ENCODE data around the gene TSC22D2. TPM values are rescaled to one million over a fixed set of nuclear protein-coding genes. Genes with fewer than 3 reads are reported as not detected.
A peak's percentile ranks its signal among the peaks of the same experiment; 100 is the strongest.
"Not testable (repeated sequence)": the region's sequence is repeated elsewhere in the genome, so short reads cannot be mapped to it uniquely, and the experiment has no call there.

Gene TSC22D2
- polyA plus RNA-seq, 3 donors, result 46.1 to 58.6 (median 56.2) TPM

- no peak for DNase-seq
Observed at GRCh38 chr3:150472421-150472820, 64.3 kb downstream of the TSC22D2 start.

- not testable (repeated sequence) for DNase-seq
Observed at GRCh38 chr3:150473161-150473560, 65.1 kb downstream of the TSC22D2 start.

GRCh38 chr3:150479370-150479769 is 71.3 kb downstream of the TSC22D2 start:
- DNase-seq, result no peak

GRCh38 chr3:150480877-150481276 is 72.8 kb downstream of the TSC22D2 start:
- DNase-seq, result peak; percentile 52

GRCh38 chr3:150483226-150483625 is 75.1 kb downstream of the TSC22D2 start:
- DNase-seq, result no peak

- DNase-seq, result no peak
Observed at GRCh38 chr3:150484410-150484809, 76.3 kb downstream of the TSC22D2 start.

- DNase-seq, result no peak
Observed at GRCh38 chr3:150488867-150489266, 80.8 kb downstream of the TSC22D2 start.

GRCh38 chr3:150490277-150490986 is 82.3 kb downstream of the TSC22D2 start:
- DNase-seq, result no peak

- DNase-seq, result no peak
Observed at GRCh38 chr3:150494411-150494977, 86.4 kb downstream of the TSC22D2 start.

- DNase-seq, result no peak
Observed at GRCh38 chr3:150495149-150495548, 87.1 kb downstream of the TSC22D2 start.

GRCh38 chr3:150495563-150496168 is 87.6 kb downstream of the TSC22D2 start:
- peak; percentile 36 for DNase-seq

- no peak for DNase-seq
Observed at GRCh38 chr3:150497956-150498355, 89.9 kb downstream of the TSC22D2 start.

- not testable (repeated sequence) for DNase-seq
Observed at GRCh38 chr3:150500960-150501359, 92.9 kb downstream of the TSC22D2 start.

- no peak for DNase-seq
Observed at GRCh38 chr3:150503402-150504099, 95.5 kb downstream of the TSC22D2 start.

- DNase-seq, result no peak
Observed at GRCh38 chr3:150504483-150504882, 96.4 kb downstream of the TSC22D2 start.

GRCh38 chr3:150508401-150508800 is 100.3 kb downstream of the TSC22D2 start:
- DNase-seq, result no peak

- no peak for DNase-seq
Observed at GRCh38 chr3:150509780-150510179, 101.7 kb downstream of the TSC22D2 start.

- no peak for DNase-seq
Observed at GRCh38 chr3:150511122-150511821, 103.2 kb downstream of the TSC22D2 start.

- DNase-seq, result no peak
Observed at GRCh38 chr3:150515210-150515609, 107.1 kb downstream of the TSC22D2 start.
